ENCODE results near the gene KMT2C. TPM values are rescaled to one million over a fixed set of nuclear protein-coding genes. Genes with fewer than 3 reads are reported as not detected.

The KMT2C gene
- total and polyA plus RNA-seq, 10 of the 15 experiments (the other 5 are each of a cell fraction or from before 2014, with no cell fraction given): 3.3 to 45.2 (median 19.2) TPM

GRCh38 chr7:152106990-152107389 lies 328.8 kb downstream of the KMT2C start:
- 93% methylated on average over 4 of the region's 4 CpGs for WGBS (ENCODE audit: insufficient coverage, insufficient replicate concordance, low lambda C conversion rate, missing lambda C conversion rate)
- Histone ChIP-seq H3K27me3 (replicated peaks in 1 of 2; ENCODE audit: control insufficient read depth in 2 of 2, insufficient read depth in 2 of 2, low read length in 1 of 2) (no peaks in the 10 kb centered on the region), H3K4me2 (ENCODE audit: control insufficient read depth, insufficient read depth) (no peak overlapping the region), H3K4me1 (ENCODE audit: control insufficient read depth, insufficient read depth, low read length) (no peaks in the 10 kb centered on the region), H3K4me3 (no peak overlapping the region), H3K27ac (ENCODE audit: control insufficient read depth, insufficient read depth) (no peak overlapping the region), H3K79me2 (ENCODE audit: control insufficient read depth, insufficient read depth, low read length) (no peaks in the 10 kb centered on the region), H4K20me1 (ENCODE audit: control insufficient read depth, insufficient read depth) (no peaks in the 10 kb centered on the region), H3K9ac (ENCODE audit: control insufficient read depth, insufficient read depth, low read length) (no peak overlapping the region), H3K9me3 (replicated peaks; ENCODE audit: control insufficient read depth, insufficient read depth, low read length) (no peaks in the 10 kb centered on the region), H3K36me3 (ENCODE audit: control insufficient read depth in 2 of 2, insufficient read depth in 2 of 2, low read length in 1 of 2) (no peaks in the 10 kb centered on the region; a peak in 1 of 4 replicates), H2AFZ (ENCODE audit: control insufficient read depth, low read depth, low read length) (no peak overlapping the region)
- ChIA-PET CTCF (no interaction called here), POLR2A (no interaction called here), RAD21 (ENCODE audit: unreplicated experiment) (no interaction called here), SMC1A (ENCODE audit: uncharacterized antibody, unreplicated experiment) (interaction anchor here (0.8 kb wide), 2 partner anchors 10 to 16 kb away, joined by 3 read pairs; no protein-coding TSS in a partner anchor)
- TF ChIP-seq IKZF1 (conservative IDR thresholded peaks at IDR 0.05): no peak
- no peak for TF ChIP-seq TCF7 (IDR thresholded peaks at IDR 0.05; ENCODE audit: borderline replicate concordance)
- no peak for TF ChIP-seq EZH2 (IDR thresholded peaks at IDR 0.05; ENCODE audit: borderline replicate concordance, control insufficient read depth, low read depth, low read length)
- no peak for TF ChIP-seq HCFC1 (IDR thresholded peaks at IDR 0.05; ENCODE audit: low read length)
- TF ChIP-seq ZNF622 (IDR thresholded peaks at IDR 0.05): no peak
- TF ChIP-seq BACH1 (IDR thresholded peaks at IDR 0.05; ENCODE audit: borderline replicate concordance): no peak
- no peak for TF ChIP-seq RAD51 (IDR thresholded peaks at IDR 0.05)
- no peak for TF ChIP-seq ZNF24 (IDR thresholded peaks at IDR 0.05)
- no peak for TF ChIP-seq STAT3 (IDR thresholded peaks at IDR 0.05; ENCODE audit: low read depth, low read length)
- DNase-seq (ENCODE audit: low read depth, low spot score) (no peak), FAIRE-seq (no peak), ATAC-seq (no peak)
- intact Hi-C loops (cut with micrococcal nuclease; ENCODE audit: unreplicated experiment) (no loop called here), in situ Hi-C loops (cut with MboI) (no loop called here)
- no TSS peak for BruUV-seq (replicated peaks)

- SMC1A ChIA-PET (ENCODE audit: uncharacterized antibody, unreplicated experiment): interaction anchor here (0.7 to 1.2 kb wide), 2 partner anchors 8 to 32 kb away, joined by 3 read pairs; no protein-coding TSS in a partner anchor
- Histone ChIP-seq H3K4me3 (no peak overlapping the region), H3K79me2 (ENCODE audit: control insufficient read depth, insufficient read depth, low read length) (no peaks in the 10 kb centered on the region), H3K36me3 (ENCODE audit: control insufficient read depth in 2 of 2, insufficient read depth in 2 of 2, low read length in 1 of 2) (no peaks in the 10 kb centered on the region; a peak in 2 of 4 replicates), H3K27me3 (replicated peaks in 1 of 2; ENCODE audit: control insufficient read depth in 2 of 2, insufficient read depth in 2 of 2, low read length in 1 of 2) (no peaks in the 10 kb centered on the region), H3K9me3 (replicated peaks; ENCODE audit: control insufficient read depth, insufficient read depth, low read length) (no peaks in the 10 kb centered on the region), H3K4me1 (ENCODE audit: control insufficient read depth, insufficient read depth, low read length) (no peaks in the 10 kb centered on the region), H2AFZ (ENCODE audit: control insufficient read depth, low read depth, low read length) (no peak overlapping the region), H4K20me1 (ENCODE audit: control insufficient read depth, insufficient read depth) (no peaks in the 10 kb centered on the region), H3K4me2 (ENCODE audit: control insufficient read depth, insufficient read depth) (no peak overlapping the region), H3K9ac (ENCODE audit: control insufficient read depth, insufficient read depth, low read length) (no peak overlapping the region), H3K27ac (ENCODE audit: control insufficient read depth, insufficient read depth) (no peak overlapping the region)
- no peak for TF ChIP-seq RCOR1 (conservative IDR thresholded peaks at IDR 0.05; ENCODE audit: low read depth, low read length)
- BruUV-seq (replicated peaks): no TSS peak
- DNase-seq (ENCODE audit: low read depth, low spot score) (no peak), ATAC-seq (no peak), FAIRE-seq (no peak)
- POLR2A ChIA-PET: no interaction called here
- 94% methylated on average over 11 of the region's 11 CpGs for WGBS (ENCODE audit: insufficient coverage, insufficient replicate concordance, low lambda C conversion rate, missing lambda C conversion rate)
- RAD21 ChIA-PET (ENCODE audit: unreplicated experiment): no interaction called here
- CTCF ChIA-PET: no interaction called here
- intact Hi-C loops (cut with micrococcal nuclease; ENCODE audit: unreplicated experiment): no loop called here
- in situ Hi-C loops (cut with MboI): no loop called here
Measured at GRCh38 chr7:152105205-152105604, 330.6 kb downstream of the KMT2C start.

All from GM12878 (cell line).